ENCODE results near the gene NCMAP. TPM values are rescaled to one million over a fixed set of nuclear protein-coding genes. Genes with fewer than 3 reads are reported as not detected.

The NCMAP gene
- polyA plus RNA-seq, 1 of the 3 experiments (the other 2 are of a cell fraction): not detected

DNA sequence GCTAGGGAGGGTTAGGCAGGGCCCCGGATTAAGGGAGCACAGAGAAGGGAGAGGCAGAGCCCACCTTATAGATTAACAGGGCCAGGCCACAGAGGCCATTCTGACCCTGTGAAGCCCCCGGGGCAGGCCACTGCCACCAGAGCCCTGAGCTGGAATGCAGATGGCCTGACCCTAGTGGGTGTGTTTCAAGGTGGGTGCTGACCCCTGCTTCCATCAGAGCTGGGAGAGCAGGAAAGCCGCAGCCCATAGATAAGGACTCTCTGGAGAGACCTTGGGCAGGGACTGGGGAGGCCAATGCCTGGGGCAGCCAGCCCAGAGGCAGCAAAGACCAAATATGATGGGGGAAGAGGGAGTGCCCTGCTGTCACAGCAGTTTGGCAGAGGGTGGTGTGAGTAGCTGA lies 35.9 kb downstream of the NCMAP start:
- ChIA-PET POLR2A (no interaction called here), CTCF (interaction anchor here (0.7 to 2.1 kb wide), 8 partner anchors 10 to 392 kb away, joined by 3 to 7 read pairs (median 4); partner anchors contain the start of gene NIPAL3)
- H2AFZ ChIP-seq (ENCODE audit: low read depth): no peak overlapping the region
- no peaks in the 10 kb centered on the region for H3K9me3 ChIP-seq
- H4K20me1 ChIP-seq (ENCODE audit: insufficient read depth): no peaks in the 10 kb centered on the region
- no peaks in the 10 kb centered on the region for H3F3A ChIP-seq (replicated peaks; ENCODE audit: insufficient read depth)
- H3K4me3 ChIP-seq (ENCODE audit: low read depth in 2 of 2, low read length in 1 of 2): no peak overlapping the region
- no peaks in the 10 kb centered on the region for H3K9me2 ChIP-seq
- no peaks in the 10 kb centered on the region for H3K4me1 ChIP-seq (ENCODE audit: control insufficient read depth in 1 of 2, insufficient read depth in 2 of 2, low read depth in 1 of 2, low read length in 1 of 2)
- no peak for TF ChIP-seq RXRA (IDR thresholded peaks at IDR 0.05; ENCODE audit: borderline replicate concordance, low read depth)
- no peak for TF ChIP-seq NFIC (IDR thresholded peaks at IDR 0.05; ENCODE audit: borderline replicate concordance)
- TF ChIP-seq MXI1 (IDR thresholded peaks at IDR 0.05; ENCODE audit: low read depth, low read length): no peak
- TF ChIP-seq, protein P1, sequence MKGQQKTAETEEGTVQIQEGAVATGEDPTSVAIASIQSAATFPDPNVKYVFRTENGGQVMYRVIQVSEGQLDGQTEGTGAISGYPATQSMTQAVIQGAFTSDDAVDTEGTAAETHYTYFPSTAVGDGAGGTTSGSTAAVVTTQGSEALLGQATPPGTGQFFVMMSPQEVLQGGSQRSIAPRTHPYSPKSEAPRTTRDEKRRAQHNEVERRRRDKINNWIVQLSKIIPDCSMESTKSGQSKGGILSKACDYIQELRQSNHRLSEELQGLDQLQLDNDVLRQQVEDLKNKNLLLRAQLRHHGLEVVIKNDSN (IDR thresholded peaks at IDR 0.05; ENCODE audit: borderline replicate concordance, low read depth): no peak
- no peak for TF ChIP-seq GATA2 (CRISPR knock-in tag; IDR thresholded peaks at IDR 0.05)
- TF ChIP-seq, protein P2, sequence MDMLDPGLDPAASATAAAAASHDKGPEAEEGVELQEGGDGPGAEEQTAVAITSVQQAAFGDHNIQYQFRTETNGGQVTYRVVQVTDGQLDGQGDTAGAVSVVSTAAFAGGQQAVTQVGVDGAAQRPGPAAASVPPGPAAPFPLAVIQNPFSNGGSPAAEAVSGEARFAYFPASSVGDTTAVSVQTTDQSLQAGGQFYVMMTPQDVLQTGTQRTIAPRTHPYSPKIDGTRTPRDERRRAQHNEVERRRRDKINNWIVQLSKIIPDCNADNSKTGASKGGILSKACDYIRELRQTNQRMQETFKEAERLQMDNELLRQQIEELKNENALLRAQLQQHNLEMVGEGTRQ (IDR thresholded peaks at IDR 0.05; ENCODE audit: borderline replicate concordance, low read depth, low read length): no peak
- no peak for TF ChIP-seq ELF1 (IDR thresholded peaks at IDR 0.05)
- no peak for TF ChIP-seq RCOR1 (IDR thresholded peaks at IDR 0.05; ENCODE audit: low read length)
- no peak for TF ChIP-seq CHD2 (IDR thresholded peaks at IDR 0.05; ENCODE audit: low read length, partially characterized antibody)
- no peak for TF ChIP-seq RAD21 (IDR thresholded peaks at IDR 0.05; ENCODE audit: low read length)
- no peak for TF ChIP-seq MEF2A (IDR thresholded peaks at IDR 0.05; ENCODE audit: borderline replicate concordance, low read depth)
- TF ChIP-seq FOSL2 (IDR thresholded peaks at IDR 0.05; ENCODE audit: borderline replicate concordance, low read depth): no peak
- TF ChIP-seq, protein P3, sequence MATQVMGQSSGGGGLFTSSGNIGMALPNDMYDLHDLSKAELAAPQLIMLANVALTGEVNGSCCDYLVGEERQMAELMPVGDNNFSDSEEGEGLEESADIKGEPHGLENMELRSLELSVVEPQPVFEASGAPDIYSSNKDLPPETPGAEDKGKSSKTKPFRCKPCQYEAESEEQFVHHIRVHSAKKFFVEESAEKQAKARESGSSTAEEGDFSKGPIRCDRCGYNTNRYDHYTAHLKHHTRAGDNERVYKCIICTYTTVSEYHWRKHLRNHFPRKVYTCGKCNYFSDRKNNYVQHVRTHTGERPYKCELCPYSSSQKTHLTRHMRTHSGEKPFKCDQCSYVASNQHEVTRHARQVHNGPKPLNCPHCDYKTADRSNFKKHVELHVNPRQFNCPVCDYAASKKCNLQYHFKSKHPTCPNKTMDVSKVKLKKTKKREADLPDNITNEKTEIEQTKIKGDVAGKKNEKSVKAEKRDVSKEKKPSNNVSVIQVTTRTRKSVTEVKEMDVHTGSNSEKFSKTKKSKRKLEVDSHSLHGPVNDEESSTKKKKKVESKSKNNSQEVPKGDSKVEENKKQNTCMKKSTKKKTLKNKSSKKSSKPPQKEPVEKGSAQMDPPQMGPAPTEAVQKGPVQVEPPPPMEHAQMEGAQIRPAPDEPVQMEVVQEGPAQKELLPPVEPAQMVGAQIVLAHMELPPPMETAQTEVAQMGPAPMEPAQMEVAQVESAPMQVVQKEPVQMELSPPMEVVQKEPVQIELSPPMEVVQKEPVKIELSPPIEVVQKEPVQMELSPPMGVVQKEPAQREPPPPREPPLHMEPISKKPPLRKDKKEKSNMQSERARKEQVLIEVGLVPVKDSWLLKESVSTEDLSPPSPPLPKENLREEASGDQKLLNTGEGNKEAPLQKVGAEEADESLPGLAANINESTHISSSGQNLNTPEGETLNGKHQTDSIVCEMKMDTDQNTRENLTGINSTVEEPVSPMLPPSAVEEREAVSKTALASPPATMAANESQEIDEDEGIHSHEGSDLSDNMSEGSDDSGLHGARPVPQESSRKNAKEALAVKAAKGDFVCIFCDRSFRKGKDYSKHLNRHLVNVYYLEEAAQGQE (IDR thresholded peaks at IDR 0.05; ENCODE audit: low read depth, low read length): no peak
- 61% methylated on average over 2 of the region's 3 CpGs for WGBS (ENCODE audit: low lambda C conversion rate)
- H3K27me3 ChIP-seq (ENCODE audit: insufficient read depth): no peaks in the 10 kb centered on the region
- no peak for DNase-seq
- H3K9ac ChIP-seq: no peak overlapping the region
- H3K4me2 ChIP-seq: no peak overlapping the region
- no peaks in the 10 kb centered on the region for H3K79me2 ChIP-seq (ENCODE audit: insufficient read depth)
- H3K36me3 ChIP-seq (replicated peaks in 1 of 2; ENCODE audit: control insufficient read depth in 1 of 2, insufficient read depth in 2 of 2, low read length in 1 of 2): no peaks in the 10 kb centered on the region
- H3K27ac ChIP-seq (ENCODE audit: low read depth in 2 of 2, low read length in 1 of 2): no peak overlapping the region

DNA sequence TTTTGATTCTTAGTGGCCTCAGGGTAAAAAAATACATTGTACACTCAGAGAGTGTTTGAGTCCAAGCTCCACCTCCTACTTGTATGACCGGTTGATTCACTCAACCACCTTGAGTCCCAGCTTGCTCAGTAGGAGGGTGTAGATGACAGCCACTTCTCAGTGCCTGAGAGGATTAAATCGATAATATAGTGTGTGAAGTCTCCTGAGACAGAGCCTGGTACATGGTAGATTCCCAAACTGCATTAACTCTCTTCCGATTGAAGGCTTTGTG lies 38.4 kb downstream of the NCMAP start:
- no peaks in the 10 kb centered on the region for H3K9me3 ChIP-seq
- no peaks in the 10 kb centered on the region for H4K20me1 ChIP-seq (ENCODE audit: insufficient read depth)
- H3K36me3 ChIP-seq (replicated peaks in 1 of 2; ENCODE audit: control insufficient read depth in 1 of 2, insufficient read depth in 2 of 2, low read length in 1 of 2): no peaks in the 10 kb centered on the region
- ChIA-PET CTCF (interaction anchor here (0.8 to 1.5 kb wide), 3 partner anchors 43 to 69 kb away, joined by 3 to 7 read pairs (median 3); no protein-coding TSS in a partner anchor), POLR2A (no interaction called here)
- no peaks in the 10 kb centered on the region for H3K27me3 ChIP-seq (ENCODE audit: insufficient read depth)
- H3K4me2 ChIP-seq: no peak overlapping the region
- no peaks in the 10 kb centered on the region for H3F3A ChIP-seq (replicated peaks; ENCODE audit: insufficient read depth)
- no peak overlapping the region for H3K27ac ChIP-seq (ENCODE audit: low read depth in 2 of 2, low read length in 1 of 2)
- H2AFZ ChIP-seq (ENCODE audit: low read depth): no peak overlapping the region
- no peak overlapping the region for H3K4me3 ChIP-seq (ENCODE audit: low read depth in 2 of 2, low read length in 1 of 2)
- no peaks in the 10 kb centered on the region for H3K9me2 ChIP-seq
- WGBS (ENCODE audit: low lambda C conversion rate): 62% methylated on average over 3 of the region's 3 CpGs
- DNase-seq: no peak
- no peaks in the 10 kb centered on the region for H3K79me2 ChIP-seq (ENCODE audit: insufficient read depth)
- H3K4me1 ChIP-seq (ENCODE audit: control insufficient read depth in 1 of 2, insufficient read depth in 2 of 2, low read depth in 1 of 2, low read length in 1 of 2): no peaks in the 10 kb centered on the region; a peak in 1 of 4 replicates
- no peak overlapping the region for H3K9ac ChIP-seq
- TF ChIP-seq, protein P2 (IDR thresholded peaks at IDR 0.05; ENCODE audit: borderline replicate concordance, low read depth, low read length): no peak
- TF ChIP-seq NFIC (IDR thresholded peaks at IDR 0.05; ENCODE audit: borderline replicate concordance) (no peak), RCOR1 (IDR thresholded peaks at IDR 0.05; ENCODE audit: low read length) (no peak), RXRA (IDR thresholded peaks at IDR 0.05; ENCODE audit: borderline replicate concordance, low read depth) (no peak), FOXJ3 (CRISPR knock-in tag; IDR thresholded peaks at IDR 0.05) (no peak), TCF12 (IDR thresholded peaks at IDR 0.05) (no peak), ELF1 (IDR thresholded peaks at IDR 0.05) (no peak), MXI1 (IDR thresholded peaks at IDR 0.05; ENCODE audit: low read depth, low read length) (no peak), EZH2phosphoT487 (IDR thresholded peaks at IDR 0.05; ENCODE audit: borderline replicate concordance, low read depth) (no peak), RAD21 (IDR thresholded peaks at IDR 0.05; ENCODE audit: low read length) (no peak), MEF2A (IDR thresholded peaks at IDR 0.05; ENCODE audit: borderline replicate concordance, low read depth) (no peak)
- TF ChIP-seq, protein P3 (IDR thresholded peaks at IDR 0.05; ENCODE audit: low read depth, low read length): no peak

All from SK-N-SH (cell line).